ENCODE data around the gene KCND3. TPM values are rescaled to one million over a fixed set of nuclear protein-coding genes. Genes with fewer than 3 reads are reported as not detected.

The KCND3 gene
- total and polyA plus RNA-seq, 4 donors, result 1.0 to 27.1 (median 6.1) TPM

DNA sequence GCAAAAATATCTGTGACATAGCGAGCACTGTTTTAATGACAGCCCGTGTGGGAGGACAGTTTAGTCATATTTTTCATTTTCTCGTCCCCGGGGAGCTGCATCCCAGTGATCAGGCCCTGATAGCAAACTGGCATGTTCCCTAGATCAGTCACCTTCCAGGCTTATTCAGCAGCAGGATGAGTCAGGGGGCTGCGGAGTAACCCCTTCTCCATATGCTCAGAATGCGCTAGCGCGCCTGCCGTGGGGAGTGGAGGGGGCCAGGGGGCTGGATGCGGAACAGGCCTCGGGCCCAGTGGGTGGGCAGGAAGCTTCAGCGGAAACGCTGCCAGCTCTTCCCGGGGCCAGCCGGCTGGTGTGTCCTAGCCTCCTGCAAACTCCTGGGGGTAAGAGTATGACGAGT is 94.0 kb downstream of the KCND3 start:
- H3K9me3 ChIP-seq (ENCODE audit: control insufficient read depth in 4 of 4, low read length in 3 of 4), result no peaks in the 10 kb centered on the region
- TF ChIP-seq HNF4A (conservative IDR thresholded peaks at IDR 0.05) (no peak), FOXA2 (IDR thresholded peaks at IDR 0.05) (no peak), HNF4G (IDR thresholded peaks at IDR 0.05) (no peak), ATF3 (IDR thresholded peaks at IDR 0.05) (no peak), NR2F2 (IDR thresholded peaks at IDR 0.05) (no peak), SP1 (IDR thresholded peaks at IDR 0.05) (no peak)
- H3K4me1 ChIP-seq (ENCODE audit: control insufficient read depth in 4 of 4, insufficient read depth in 4 of 4, low read length in 3 of 4), result peaks cover 1 to 26% (median 8%) of the 10 kb centered on the region in 4 donors
- H3K36me3 ChIP-seq (ENCODE audit: control insufficient read depth in 4 of 4, insufficient read depth in 3 of 4, low read depth in 1 of 4, low read length in 3 of 4), result no peaks in the 10 kb centered on the region
- H3K27ac ChIP-seq (ENCODE audit: low read depth in 1 of 2, low read length in 2 of 2), result no peak overlapping the region
- no peak for DNase-seq (ENCODE audit: low spot score)
- 70% methylated on average over 16 of the region's 16 CpGs for WGBS
- no peak overlapping the region for H3K9ac ChIP-seq (ENCODE audit: low read depth in 1 of 2, low read length in 2 of 2)
- H3K27me3 ChIP-seq (ENCODE audit: control insufficient read depth in 4 of 4, insufficient read depth in 4 of 4, low read length in 3 of 4), result no peaks in the 10 kb centered on the region
- H3K4me3 ChIP-seq (ENCODE audit: low read depth in 1 of 3, low read length in 3 of 3), result no peak overlapping the region

DNA sequence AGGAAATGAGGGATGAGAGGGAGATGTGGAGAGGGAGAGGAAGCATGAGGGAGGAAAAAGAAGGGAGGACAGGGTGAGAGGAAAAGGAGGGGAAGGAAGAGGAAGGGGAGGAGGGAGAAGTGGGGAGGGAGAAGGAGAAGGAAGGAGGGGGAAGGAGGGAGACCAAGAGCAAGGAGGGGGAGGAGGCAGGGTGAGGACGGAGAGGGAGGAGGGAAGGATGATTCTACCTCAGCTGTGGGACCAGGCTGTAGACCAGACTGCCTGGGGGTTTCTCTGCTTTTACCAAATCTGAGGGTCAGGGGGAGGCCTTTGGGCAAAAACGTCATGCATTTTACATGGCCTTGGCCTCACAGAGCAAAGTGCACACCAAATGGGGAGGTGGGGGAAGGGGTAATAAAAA is 94.5 kb downstream of the KCND3 start:
- peaks cover 1 to 26% (median 8%) of the 10 kb centered on the region in 4 donors for H3K4me1 ChIP-seq (ENCODE audit: control insufficient read depth in 4 of 4, insufficient read depth in 4 of 4, low read length in 3 of 4)
- no peaks in the 10 kb centered on the region for H3K36me3 ChIP-seq (ENCODE audit: control insufficient read depth in 4 of 4, insufficient read depth in 3 of 4, low read depth in 1 of 4, low read length in 3 of 4)
- no peak overlapping the region for H3K27ac ChIP-seq (ENCODE audit: low read depth in 1 of 2, low read length in 2 of 2)
- H3K9ac ChIP-seq (ENCODE audit: low read depth in 1 of 2, low read length in 2 of 2), result no peak overlapping the region
- H3K4me3 ChIP-seq (ENCODE audit: low read depth in 1 of 3, low read length in 3 of 3), result no peak overlapping the region
- TF ChIP-seq SP1 (IDR thresholded peaks at IDR 0.05) (no peak), GABPA (IDR thresholded peaks at IDR 0.05 in 1 of 2, conservative IDR thresholded peaks at IDR 0.05 in 1 of 2) (no peak), FOXA2 (IDR thresholded peaks at IDR 0.05) (no peak), REST (IDR thresholded peaks at IDR 0.05) (no peak), FOXA1 (IDR thresholded peaks at IDR 0.05) (no peak), RAD21 (IDR thresholded peaks at IDR 0.05) (no peak), NR2F2 (IDR thresholded peaks at IDR 0.05) (no peak), EGR1 (IDR thresholded peaks at IDR 0.05; ENCODE audit: low read depth in 2 of 2) (no peak), YY1 (IDR thresholded peaks at IDR 0.05) (no peak), ATF3 (IDR thresholded peaks at IDR 0.05) (no peak), HNF4G (IDR thresholded peaks at IDR 0.05) (no peak), MAX (IDR thresholded peaks at IDR 0.05) (no peak), RXRA (IDR thresholded peaks at IDR 0.05) (no peak), HNF4A (conservative IDR thresholded peaks at IDR 0.05) (no peak), JUND (IDR thresholded peaks at IDR 0.05) (no peak), TAF1 (conservative IDR thresholded peaks at IDR 0.05) (no peak)
- TF ChIP-seq, protein P1, sequence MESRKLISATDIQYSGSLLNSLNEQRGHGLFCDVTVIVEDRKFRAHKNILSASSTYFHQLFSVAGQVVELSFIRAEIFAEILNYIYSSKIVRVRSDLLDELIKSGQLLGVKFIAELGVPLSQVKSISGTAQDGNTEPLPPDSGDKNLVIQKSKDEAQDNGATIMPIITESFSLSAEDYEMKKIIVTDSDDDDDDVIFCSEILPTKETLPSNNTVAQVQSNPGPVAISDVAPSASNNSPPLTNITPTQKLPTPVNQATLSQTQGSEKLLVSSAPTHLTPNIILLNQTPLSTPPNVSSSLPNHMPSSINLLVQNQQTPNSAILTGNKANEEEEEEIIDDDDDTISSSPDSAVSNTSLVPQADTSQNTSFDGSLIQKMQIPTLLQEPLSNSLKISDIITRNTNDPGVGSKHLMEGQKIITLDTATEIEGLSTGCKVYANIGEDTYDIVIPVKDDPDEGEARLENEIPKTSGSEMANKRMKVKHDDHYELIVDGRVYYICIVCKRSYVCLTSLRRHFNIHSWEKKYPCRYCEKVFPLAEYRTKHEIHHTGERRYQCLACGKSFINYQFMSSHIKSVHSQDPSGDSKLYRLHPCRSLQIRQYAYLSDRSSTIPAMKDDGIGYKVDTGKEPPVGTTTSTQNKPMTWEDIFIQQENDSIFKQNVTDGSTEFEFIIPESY (IDR thresholded peaks at IDR 0.05), result no peak
- TF ChIP-seq, protein P2, sequence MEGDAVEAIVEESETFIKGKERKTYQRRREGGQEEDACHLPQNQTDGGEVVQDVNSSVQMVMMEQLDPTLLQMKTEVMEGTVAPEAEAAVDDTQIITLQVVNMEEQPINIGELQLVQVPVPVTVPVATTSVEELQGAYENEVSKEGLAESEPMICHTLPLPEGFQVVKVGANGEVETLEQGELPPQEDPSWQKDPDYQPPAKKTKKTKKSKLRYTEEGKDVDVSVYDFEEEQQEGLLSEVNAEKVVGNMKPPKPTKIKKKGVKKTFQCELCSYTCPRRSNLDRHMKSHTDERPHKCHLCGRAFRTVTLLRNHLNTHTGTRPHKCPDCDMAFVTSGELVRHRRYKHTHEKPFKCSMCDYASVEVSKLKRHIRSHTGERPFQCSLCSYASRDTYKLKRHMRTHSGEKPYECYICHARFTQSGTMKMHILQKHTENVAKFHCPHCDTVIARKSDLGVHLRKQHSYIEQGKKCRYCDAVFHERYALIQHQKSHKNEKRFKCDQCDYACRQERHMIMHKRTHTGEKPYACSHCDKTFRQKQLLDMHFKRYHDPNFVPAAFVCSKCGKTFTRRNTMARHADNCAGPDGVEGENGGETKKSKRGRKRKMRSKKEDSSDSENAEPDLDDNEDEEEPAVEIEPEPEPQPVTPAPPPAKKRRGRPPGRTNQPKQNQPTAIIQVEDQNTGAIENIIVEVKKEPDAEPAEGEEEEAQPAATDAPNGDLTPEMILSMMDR (IDR thresholded peaks at IDR 0.05; ENCODE audit: low read depth, low read length, missing input control), result no peak
- DNase-seq (ENCODE audit: low spot score), result no peak
- H3K27me3 ChIP-seq (ENCODE audit: control insufficient read depth in 4 of 4, insufficient read depth in 4 of 4, low read length in 3 of 4), result no peaks in the 10 kb centered on the region
- H3K9me3 ChIP-seq (ENCODE audit: control insufficient read depth in 4 of 4, low read length in 3 of 4), result no peaks in the 10 kb centered on the region
- WGBS, result 61% methylated on average over 2 of the region's 2 CpGs
